HEK293 (cell line): Measurements from ENCODE around the gene ZNF423.
A peak's percentile ranks its signal among the peaks of the same experiment; 100 is the strongest.

ENCODE experiments used
- HIC1 ChIP-seq: fragments of 450-650 bp; formaldehyde crosslinking; IDR thresholded peaks from 2 replicates; pipeline ENCODE4 v1.5.1; 2016; ENCODE audit warnings: missing biosample characterization, missing genetic modification characterization
- IKZF3 ChIP-seq: fragments of 450-650 bp; IDR thresholded peaks from 2 replicates; pipeline ENCODE4 v1.5.0; 2018; ENCODE audit warnings: missing biosample characterization, mild to moderate bottlenecking, missing genetic modification characterization, moderate library complexity
- PRDM2 ChIP-seq: fragments of 450-650 bp; formaldehyde crosslinking; IDR thresholded peaks from 2 replicates; pipeline ENCODE4 v1.5.1; 2016; ENCODE audit warnings: missing biosample characterization, missing genetic modification characterization, borderline replicate concordance
- TCF7L2 ChIP-seq: IDR thresholded peaks from 2 replicates; pipeline ENCODE4 v1.6.1; 2011; ENCODE audit warnings: low read depth, mild to moderate bottlenecking, inconsistent platforms, low read length, moderate library complexity, borderline replicate concordance
- ZNF214 ChIP-seq: fragments of 450-650 bp; formaldehyde crosslinking; IDR thresholded peaks from 2 replicates; pipeline ENCODE4 v1.5.1; 2017; ENCODE audit warnings: missing biosample characterization, mild to moderate bottlenecking, missing genetic modification characterization, borderline replicate concordance
- ZNF473 ChIP-seq: fragments of 450-650 bp; formaldehyde crosslinking; IDR thresholded peaks from 2 replicates; pipeline ENCODE4 v1.5.1; 2017; ENCODE audit warnings: missing biosample characterization, missing genetic modification characterization
- ZNF571 ChIP-seq: fragments of 450-650 bp; formaldehyde crosslinking; IDR thresholded peaks from 2 replicates; pipeline ENCODE4 v1.5.0; 2017; ENCODE audit warnings: missing biosample characterization, missing genetic modification characterization
- ZNF585B ChIP-seq: fragments of 450-650 bp; formaldehyde crosslinking; IDR thresholded peaks from 2 replicates; pipeline ENCODE4 v1.5.1; 2016; ENCODE audit warnings: missing biosample characterization, missing genetic modification characterization
- ZNF629 ChIP-seq: fragments of 450-650 bp; formaldehyde crosslinking; IDR thresholded peaks from 2 replicates; pipeline ENCODE4 v1.5.1; 2017; ENCODE audit warnings: missing biosample characterization, missing genetic modification characterization
- ZNF664 ChIP-seq: fragments of 450-650 bp; formaldehyde crosslinking; IDR thresholded peaks from 2 replicates; pipeline ENCODE4 v1.5.1; 2016; ENCODE audit warnings: missing biosample characterization, missing genetic modification characterization
- ZSCAN4 ChIP-seq: fragments of 450-650 bp; formaldehyde crosslinking; IDR thresholded peaks from 2 replicates; pipeline ENCODE4 v1.5.1; 2017; ENCODE audit warnings: missing biosample characterization, missing genetic modification characterization
- TF ChIP-seq, protein P1 (sequence below): fragments of 450-650 bp; formaldehyde crosslinking; IDR thresholded peaks from 2 replicates; pipeline ENCODE4 v1.5.1; 2016; ENCODE audit warnings: missing biosample characterization, missing genetic modification characterization
- TF ChIP-seq, protein P2 (sequence below): IDR thresholded peaks from 2 replicates; pipeline ENCODE4 v1.6.1; 2011; ENCODE audit warnings: mild to moderate bottlenecking, low read depth, low read length, borderline replicate concordance

ZNF423 gene

DNA sequence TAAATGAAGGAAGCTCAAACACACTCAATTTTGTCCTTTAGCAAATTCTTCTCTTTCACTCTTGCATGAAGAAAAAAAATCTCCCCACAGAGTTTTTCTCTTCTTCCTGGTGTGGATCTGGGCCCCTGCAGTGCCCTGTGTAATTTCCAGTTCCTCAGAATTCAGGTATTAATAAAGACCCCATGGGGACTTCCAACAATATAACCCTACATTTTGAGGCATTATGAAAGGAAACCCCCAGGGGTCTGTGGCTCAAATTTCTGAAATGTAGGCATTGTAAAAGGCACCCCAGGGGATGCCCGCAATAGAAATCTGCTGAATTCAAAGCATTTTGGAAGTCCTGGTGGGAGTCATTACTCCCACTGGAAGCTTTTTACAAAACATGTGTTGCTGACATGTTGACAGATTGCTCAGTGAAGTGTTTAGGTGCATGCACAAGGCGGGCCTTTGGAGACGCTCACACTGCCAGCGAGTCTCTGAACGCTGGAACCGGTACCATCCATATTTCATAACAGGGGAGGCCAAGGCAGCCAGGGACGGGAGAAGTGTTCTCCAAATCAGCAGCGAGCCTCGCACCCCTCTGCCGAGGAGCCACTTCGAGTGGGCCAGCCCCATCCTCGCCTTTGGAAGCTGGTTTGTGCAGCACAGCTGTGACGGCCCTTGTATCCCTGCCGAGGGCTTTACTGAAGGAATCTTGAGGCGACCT, 154.0 kb downstream of the ZNF423 start (continued):
- TF ChIP-seq PRDM2 (tag by site-specific recombination) = no peak
- TF ChIP-seq ZNF214 (tag by site-specific recombination) = no peak
- TF ChIP-seq ZNF585B (tag by site-specific recombination) = no peak
- no peak for TF ChIP-seq ZNF571 (tag by site-specific recombination)
- no peak for TF ChIP-seq ZSCAN4
- peak; percentile 72 for TF ChIP-seq TCF7L2
- no peak for TF ChIP-seq ZNF664 (tag by site-specific recombination)
- no peak for TF ChIP-seq ZNF473 (tag by site-specific recombination)
- no peak for TF ChIP-seq HIC1
- TF ChIP-seq IKZF3 (tag by site-specific recombination) = peak; percentile 77
- TF ChIP-seq, protein P1, sequence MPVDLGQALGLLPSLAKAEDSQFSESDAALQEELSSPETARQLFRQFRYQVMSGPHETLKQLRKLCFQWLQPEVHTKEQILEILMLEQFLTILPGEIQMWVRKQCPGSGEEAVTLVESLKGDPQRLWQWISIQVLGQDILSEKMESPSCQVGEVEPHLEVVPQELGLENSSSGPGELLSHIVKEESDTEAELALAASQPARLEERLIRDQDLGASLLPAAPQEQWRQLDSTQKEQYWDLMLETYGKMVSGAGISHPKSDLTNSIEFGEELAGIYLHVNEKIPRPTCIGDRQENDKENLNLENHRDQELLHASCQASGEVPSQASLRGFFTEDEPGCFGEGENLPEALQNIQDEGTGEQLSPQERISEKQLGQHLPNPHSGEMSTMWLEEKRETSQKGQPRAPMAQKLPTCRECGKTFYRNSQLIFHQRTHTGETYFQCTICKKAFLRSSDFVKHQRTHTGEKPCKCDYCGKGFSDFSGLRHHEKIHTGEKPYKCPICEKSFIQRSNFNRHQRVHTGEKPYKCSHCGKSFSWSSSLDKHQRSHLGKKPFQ (tag by site-specific recombination) = peak; percentile 91
- TF ChIP-seq, protein P2, sequence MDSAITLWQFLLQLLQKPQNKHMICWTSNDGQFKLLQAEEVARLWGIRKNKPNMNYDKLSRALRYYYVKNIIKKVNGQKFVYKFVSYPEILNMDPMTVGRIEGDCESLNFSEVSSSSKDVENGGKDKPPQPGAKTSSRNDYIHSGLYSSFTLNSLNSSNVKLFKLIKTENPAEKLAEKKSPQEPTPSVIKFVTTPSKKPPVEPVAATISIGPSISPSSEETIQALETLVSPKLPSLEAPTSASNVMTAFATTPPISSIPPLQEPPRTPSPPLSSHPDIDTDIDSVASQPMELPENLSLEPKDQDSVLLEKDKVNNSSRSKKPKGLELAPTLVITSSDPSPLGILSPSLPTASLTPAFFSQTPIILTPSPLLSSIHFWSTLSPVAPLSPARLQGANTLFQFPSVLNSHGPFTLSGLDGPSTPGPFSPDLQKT = no peak
- TF ChIP-seq ZNF629 = no peak
- TF ChIP-seq, all 188 proteins: peak for 31
